Measurements from ENCODE around the gene LYPD6.

LYPD6 gene

DNA sequence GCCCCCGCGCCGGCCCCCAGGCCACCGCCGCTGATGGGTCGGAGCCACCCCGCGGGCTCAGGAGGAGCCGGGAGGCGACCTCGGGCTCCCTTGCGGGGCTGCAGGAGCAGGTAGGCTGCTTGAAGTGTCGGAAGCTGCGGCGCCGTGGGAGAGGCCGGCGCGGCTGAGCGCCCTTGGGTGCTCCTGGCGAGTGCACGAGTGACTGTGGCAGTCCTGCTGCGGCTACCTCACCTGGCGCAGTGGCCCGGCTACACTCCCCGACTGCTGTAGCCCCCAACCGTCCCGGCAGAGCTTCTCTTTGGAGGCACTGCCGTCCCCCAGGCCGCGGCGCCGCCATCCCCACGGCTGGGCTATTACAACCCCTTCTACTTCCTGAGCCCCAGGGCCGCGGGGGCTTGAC, 10.0 kb upstream of the LYPD6 start:
- H3K36me3 ChIP-seq = no peaks in the 10 kb centered on the region
- H3K27ac ChIP-seq = no peak overlapping the region
- TF ChIP-seq, protein P1, sequence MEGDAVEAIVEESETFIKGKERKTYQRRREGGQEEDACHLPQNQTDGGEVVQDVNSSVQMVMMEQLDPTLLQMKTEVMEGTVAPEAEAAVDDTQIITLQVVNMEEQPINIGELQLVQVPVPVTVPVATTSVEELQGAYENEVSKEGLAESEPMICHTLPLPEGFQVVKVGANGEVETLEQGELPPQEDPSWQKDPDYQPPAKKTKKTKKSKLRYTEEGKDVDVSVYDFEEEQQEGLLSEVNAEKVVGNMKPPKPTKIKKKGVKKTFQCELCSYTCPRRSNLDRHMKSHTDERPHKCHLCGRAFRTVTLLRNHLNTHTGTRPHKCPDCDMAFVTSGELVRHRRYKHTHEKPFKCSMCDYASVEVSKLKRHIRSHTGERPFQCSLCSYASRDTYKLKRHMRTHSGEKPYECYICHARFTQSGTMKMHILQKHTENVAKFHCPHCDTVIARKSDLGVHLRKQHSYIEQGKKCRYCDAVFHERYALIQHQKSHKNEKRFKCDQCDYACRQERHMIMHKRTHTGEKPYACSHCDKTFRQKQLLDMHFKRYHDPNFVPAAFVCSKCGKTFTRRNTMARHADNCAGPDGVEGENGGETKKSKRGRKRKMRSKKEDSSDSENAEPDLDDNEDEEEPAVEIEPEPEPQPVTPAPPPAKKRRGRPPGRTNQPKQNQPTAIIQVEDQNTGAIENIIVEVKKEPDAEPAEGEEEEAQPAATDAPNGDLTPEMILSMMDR (IDR thresholded peaks at IDR 0.05) = no peak
- no peak overlapping the region for H3K4me3 ChIP-seq (ENCODE audit: low read depth in 1 of 2, low read length in 1 of 2)
- H3K27me3 ChIP-seq = peaks cover 50% of the 10 kb centered on the region
- no peaks in the 10 kb centered on the region for H3K9me3 ChIP-seq
- H3K4me1 ChIP-seq (ENCODE audit: control insufficient read depth in 1 of 2, insufficient read depth in 1 of 2, low read depth in 1 of 2, low read length in 1 of 2) = no peaks in the 10 kb centered on the region

DNA sequence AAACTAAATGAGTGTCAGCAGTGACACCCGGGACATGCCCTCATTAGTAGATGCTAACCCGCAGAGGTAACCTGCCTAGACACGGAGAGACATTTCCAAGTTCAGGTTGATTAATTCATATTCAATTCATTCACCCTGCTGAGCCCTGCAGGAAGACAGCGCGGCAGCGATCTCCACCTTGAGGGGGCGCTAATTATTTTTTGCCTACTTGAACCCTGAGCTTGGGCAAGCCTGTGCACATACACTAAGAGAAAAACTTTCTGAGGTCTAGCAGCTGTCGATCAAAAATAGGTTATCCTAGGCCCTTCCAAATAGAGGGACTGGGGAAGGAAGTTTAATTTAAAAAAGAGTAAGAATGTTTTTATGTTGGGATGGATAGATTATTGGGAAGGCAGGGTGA, 1.3 kb upstream of the LYPD6 start:
- TF ChIP-seq, protein P1 (IDR thresholded peaks at IDR 0.05) = no peak
- H3K4me3 ChIP-seq (ENCODE audit: low read depth in 1 of 2, low read length in 1 of 2) = no peak overlapping the region

DNA sequence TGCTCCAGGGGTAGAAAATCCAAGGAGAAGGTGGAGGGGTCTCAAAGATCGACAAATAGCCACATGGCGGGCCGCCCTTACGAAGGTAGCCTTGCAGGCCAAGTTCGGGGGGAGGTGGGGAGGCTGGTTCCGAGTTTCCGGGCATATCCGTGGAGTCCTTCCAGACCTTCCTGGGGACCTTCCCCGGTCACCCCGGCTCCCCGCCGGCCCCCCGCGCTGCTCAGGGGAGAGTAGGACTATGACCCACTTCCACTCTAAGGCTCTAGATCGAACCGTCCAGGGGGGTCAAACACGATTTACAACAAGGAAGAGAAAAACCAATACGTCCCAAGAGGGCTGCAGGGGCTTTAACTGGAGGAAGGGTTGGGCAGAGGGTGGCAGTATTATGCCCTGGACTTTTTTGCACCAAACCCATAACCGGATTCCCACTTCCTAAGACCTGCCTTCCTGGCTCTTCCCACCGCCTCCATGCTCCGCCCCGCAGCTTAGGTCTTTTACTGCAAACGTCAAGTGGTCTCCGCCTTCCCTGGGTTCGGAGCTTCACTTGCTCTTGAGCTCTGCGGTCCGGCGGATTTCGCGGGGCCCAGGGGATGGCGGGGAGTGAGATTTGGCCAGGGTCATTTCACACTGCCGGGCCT, 779 bp upstream of the LYPD6 start:
- H3K9me3 ChIP-seq = no peaks in the 10 kb centered on the region
- H3K4me3 ChIP-seq (ENCODE audit: low read depth in 1 of 2, low read length in 1 of 2) = peak overlapping the region; percentile 1 to 44
- no peaks in the 10 kb centered on the region for H3K36me3 ChIP-seq
- peaks cover 82% of the 10 kb centered on the region for H3K27me3 ChIP-seq
- H3K4me1 ChIP-seq (ENCODE audit: control insufficient read depth in 1 of 2, insufficient read depth in 1 of 2, low read depth in 1 of 2, low read length in 1 of 2) = peaks cover 6 to 16% of the 10 kb centered on the region in 2 experiments
- no peak overlapping the region for H3K27ac ChIP-seq
- TF ChIP-seq, protein P1 (IDR thresholded peaks at IDR 0.05) = no peak

More for the DNA sequence above, 1.3 kb upstream of the LYPD6 start:
- Histone ChIP-seq H3K4me1 (ENCODE audit: control insufficient read depth in 1 of 2, insufficient read depth in 1 of 2, low read depth in 1 of 2, low read length in 1 of 2) (peaks cover 6 to 16% of the 10 kb centered on the region in 2 experiments), H3K36me3 (no peaks in the 10 kb centered on the region), H3K27me3 (peaks cover 77% of the 10 kb centered on the region), H3K9me3 (no peaks in the 10 kb centered on the region), H3K27ac (no peak overlapping the region)

DNA sequence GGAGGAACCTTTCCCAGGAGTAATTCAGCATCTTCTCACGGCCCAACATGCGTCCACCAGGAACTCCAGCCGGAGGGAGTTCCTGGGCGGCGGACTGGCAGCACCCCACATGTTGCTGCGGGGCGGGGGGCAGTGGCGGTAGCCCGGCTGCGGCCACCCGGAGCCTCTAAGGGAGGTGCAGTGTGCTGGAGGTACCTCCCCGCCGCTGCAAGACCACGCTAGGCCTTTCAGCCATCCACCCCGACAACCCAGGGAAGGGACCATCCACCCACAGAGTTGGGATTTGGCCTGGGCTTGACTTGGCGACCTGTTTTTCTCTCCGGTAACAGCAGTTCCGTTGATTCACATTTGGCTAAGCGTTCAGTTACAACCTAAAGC, 625 bp downstream of the LYPD6 start:
- no peaks in the 10 kb centered on the region for H3K36me3 ChIP-seq
- TF ChIP-seq, protein P1 (IDR thresholded peaks at IDR 0.05) = no peak
- peaks cover 86% of the 10 kb centered on the region for H3K27me3 ChIP-seq
- peak overlapping the region; percentile 8 to 32 for H3K4me3 ChIP-seq (ENCODE audit: low read depth in 1 of 2, low read length in 1 of 2)
- H3K4me1 ChIP-seq (ENCODE audit: control insufficient read depth in 1 of 2, insufficient read depth in 1 of 2, low read depth in 1 of 2, low read length in 1 of 2) = peaks cover 6 to 16% of the 10 kb centered on the region in 2 experiments
- H3K27ac ChIP-seq = no peak overlapping the region
- H3K9me3 ChIP-seq = no peaks in the 10 kb centered on the region

DNA sequence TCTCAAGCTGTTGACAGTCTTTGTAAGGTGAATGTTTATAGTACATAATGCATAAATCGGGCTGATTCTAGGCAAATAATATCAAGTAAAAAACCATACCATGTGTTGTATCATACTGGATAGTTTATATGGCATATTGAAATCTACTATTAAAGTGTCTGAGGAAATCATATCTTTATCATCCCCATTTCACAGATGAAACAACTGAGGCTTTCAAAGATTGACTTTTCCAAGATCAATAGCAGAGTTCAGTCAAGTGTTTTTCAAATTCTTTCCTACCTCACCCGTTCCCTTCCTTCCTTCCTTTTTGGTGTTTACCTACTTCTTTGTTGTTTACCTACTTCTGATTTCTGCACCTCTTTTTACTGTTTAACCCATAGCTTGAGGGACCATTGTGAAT, 2.0 kb downstream of the LYPD6 start:
- peaks cover 81% of the 10 kb centered on the region for H3K27me3 ChIP-seq
- H3K9me3 ChIP-seq = no peaks in the 10 kb centered on the region

More for the DNA sequence above, 2.0 kb downstream of the LYPD6 start:
- Histone ChIP-seq H3K27ac (no peak overlapping the region), H3K4me3 (ENCODE audit: low read depth in 1 of 2, low read length in 1 of 2) (no peak overlapping the region), H3K36me3 (no peaks in the 10 kb centered on the region), H3K4me1 (ENCODE audit: control insufficient read depth in 1 of 2, insufficient read depth in 1 of 2, low read depth in 1 of 2, low read length in 1 of 2) (peaks cover 6 to 16% of the 10 kb centered on the region in 2 experiments)
- TF ChIP-seq, protein P1 (IDR thresholded peaks at IDR 0.05) = no peak

All from neutrophil (primary cell).